ENCODE data around the gene JARID2. TPM values are rescaled to one million over a fixed set of nuclear protein-coding genes. Genes with fewer than 3 reads are reported as not detected.

JARID2 gene
- total and polyA plus RNA-seq, 4 donors = 1.4 to 12.3 (median 3.4) TPM

GRCh38 chr6:15340105-15340601 lies 94.3 kb downstream of the JARID2 start:
- TF ChIP-seq FOXA1 (IDR thresholded peaks at IDR 0.05) = no peak
- TF ChIP-seq TAF1 (conservative IDR thresholded peaks at IDR 0.05) = no peak
- no peak for TF ChIP-seq ZBTB33 (IDR thresholded peaks at IDR 0.05)
- no peak for TF ChIP-seq NR2F2 (IDR thresholded peaks at IDR 0.05)
- no peak for TF ChIP-seq FOXA2 (IDR thresholded peaks at IDR 0.05)
- no peak for TF ChIP-seq REST (IDR thresholded peaks at IDR 0.05)
- TF ChIP-seq CTCF (IDR thresholded peaks at IDR 0.05; ENCODE audit: low read depth, low read length, missing input control) = no peak
- no peak for TF ChIP-seq GABPA (IDR thresholded peaks at IDR 0.05 in 1 of 2, conservative IDR thresholded peaks at IDR 0.05 in 1 of 2)
- no peak for TF ChIP-seq SP1 (IDR thresholded peaks at IDR 0.05)
- Histone ChIP-seq H3K4me3 (ENCODE audit: low read depth in 1 of 3, low read length in 3 of 3) (no peak overlapping the region), H3K4me1 (ENCODE audit: control insufficient read depth in 4 of 4, insufficient read depth in 4 of 4, low read length in 3 of 4) (peaks cover 0 to 4% (median 0%) of the 10 kb centered on the region in 4 donors), H3K27me3 (ENCODE audit: control insufficient read depth in 4 of 4, insufficient read depth in 4 of 4, low read length in 3 of 4) (no peaks in the 10 kb centered on the region), H3K9me3 (ENCODE audit: control insufficient read depth in 4 of 4, low read length in 3 of 4) (no peaks in the 10 kb centered on the region), H3K36me3 (ENCODE audit: control insufficient read depth in 4 of 4, insufficient read depth in 3 of 4, low read depth in 1 of 4, low read length in 3 of 4) (no peaks in the 10 kb centered on the region), H3K27ac (ENCODE audit: low read depth in 1 of 2, low read length in 2 of 2) (no peak overlapping the region), H3K9ac (ENCODE audit: low read depth in 1 of 2, low read length in 2 of 2) (no peak overlapping the region)
- no peak for DNase-seq (ENCODE audit: low spot score)
- 94% methylated on average over 3 of the region's 3 CpGs for WGBS

- TF ChIP-seq HNF4G (IDR thresholded peaks at IDR 0.05) (no peak), EGR1 (IDR thresholded peaks at IDR 0.05; ENCODE audit: low read depth in 2 of 2) (no peak), JUND (IDR thresholded peaks at IDR 0.05) (no peak), NR2F2 (IDR thresholded peaks at IDR 0.05) (no peak), TAF1 (conservative IDR thresholded peaks at IDR 0.05) (no peak), MAX (IDR thresholded peaks at IDR 0.05) (no peak), ATF3 (IDR thresholded peaks at IDR 0.05) (no peak), FOXA2 (IDR thresholded peaks at IDR 0.05) (no peak), HNF4A (conservative IDR thresholded peaks at IDR 0.05) (no peak), ZBTB33 (IDR thresholded peaks at IDR 0.05) (no peak), CTCF (IDR thresholded peaks at IDR 0.05; ENCODE audit: low read depth, low read length, missing input control) (no peak), FOXA1 (IDR thresholded peaks at IDR 0.05) (no peak), SP1 (IDR thresholded peaks at IDR 0.05) (no peak), RXRA (IDR thresholded peaks at IDR 0.05) (no peak), RAD21 (IDR thresholded peaks at IDR 0.05) (no peak)
- H3K4me1 ChIP-seq (ENCODE audit: control insufficient read depth in 4 of 4, insufficient read depth in 4 of 4, low read length in 3 of 4) = peaks cover 0 to 4% (median 0%) of the 10 kb centered on the region in 4 donors
- no peak overlapping the region for H3K4me3 ChIP-seq (ENCODE audit: low read depth in 1 of 3, low read length in 3 of 3)
- H3K36me3 ChIP-seq (ENCODE audit: control insufficient read depth in 4 of 4, insufficient read depth in 3 of 4, low read depth in 1 of 4, low read length in 3 of 4) = no peaks in the 10 kb centered on the region
- no peak for DNase-seq (ENCODE audit: low spot score)
- no peaks in the 10 kb centered on the region for H3K27me3 ChIP-seq (ENCODE audit: control insufficient read depth in 4 of 4, insufficient read depth in 4 of 4, low read length in 3 of 4)
- H3K27ac ChIP-seq (ENCODE audit: low read depth in 1 of 2, low read length in 2 of 2) = no peak overlapping the region
- H3K9ac ChIP-seq (ENCODE audit: low read depth in 1 of 2, low read length in 2 of 2) = no peak overlapping the region
- WGBS = 64% methylated on average over 4 of the region's 4 CpGs
- no peaks in the 10 kb centered on the region for H3K9me3 ChIP-seq (ENCODE audit: control insufficient read depth in 4 of 4, low read length in 3 of 4)
Measured at GRCh38 chr6:15340775-15341174, 94.9 kb downstream of the JARID2 start.

Data from liver (tissue), 9 donors.